AG09319 (cell line): ENCODE measurements around the gene APOBR.
"Not testable (repeated sequence)": the region's sequence is repeated elsewhere in the genome, so short reads cannot be mapped to it uniquely, and the experiment has no call there.

Experiments used
- DNase-seq: peaks from one replicate; pipeline ENCODE4 v3.0.0-alpha.2; 2010; ENCODE audit warnings: low read depth; ENCODE audit errors: extremely low read depth
- TF ChIP-seq, protein P1 (sequence below): IDR thresholded peaks from 2 replicates; pipeline ENCODE4 v1.5.1; 2011; ENCODE audit warnings: low read depth, mild to moderate bottlenecking, inconsistent platforms, low read length, moderate library complexity

Gene APOBR

GRCh38 chr16:28543072-28543471, 48.6 kb downstream of the APOBR start:
- TF ChIP-seq, protein P1, sequence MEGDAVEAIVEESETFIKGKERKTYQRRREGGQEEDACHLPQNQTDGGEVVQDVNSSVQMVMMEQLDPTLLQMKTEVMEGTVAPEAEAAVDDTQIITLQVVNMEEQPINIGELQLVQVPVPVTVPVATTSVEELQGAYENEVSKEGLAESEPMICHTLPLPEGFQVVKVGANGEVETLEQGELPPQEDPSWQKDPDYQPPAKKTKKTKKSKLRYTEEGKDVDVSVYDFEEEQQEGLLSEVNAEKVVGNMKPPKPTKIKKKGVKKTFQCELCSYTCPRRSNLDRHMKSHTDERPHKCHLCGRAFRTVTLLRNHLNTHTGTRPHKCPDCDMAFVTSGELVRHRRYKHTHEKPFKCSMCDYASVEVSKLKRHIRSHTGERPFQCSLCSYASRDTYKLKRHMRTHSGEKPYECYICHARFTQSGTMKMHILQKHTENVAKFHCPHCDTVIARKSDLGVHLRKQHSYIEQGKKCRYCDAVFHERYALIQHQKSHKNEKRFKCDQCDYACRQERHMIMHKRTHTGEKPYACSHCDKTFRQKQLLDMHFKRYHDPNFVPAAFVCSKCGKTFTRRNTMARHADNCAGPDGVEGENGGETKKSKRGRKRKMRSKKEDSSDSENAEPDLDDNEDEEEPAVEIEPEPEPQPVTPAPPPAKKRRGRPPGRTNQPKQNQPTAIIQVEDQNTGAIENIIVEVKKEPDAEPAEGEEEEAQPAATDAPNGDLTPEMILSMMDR = no peak
- DNase-seq = no peak

DNA sequence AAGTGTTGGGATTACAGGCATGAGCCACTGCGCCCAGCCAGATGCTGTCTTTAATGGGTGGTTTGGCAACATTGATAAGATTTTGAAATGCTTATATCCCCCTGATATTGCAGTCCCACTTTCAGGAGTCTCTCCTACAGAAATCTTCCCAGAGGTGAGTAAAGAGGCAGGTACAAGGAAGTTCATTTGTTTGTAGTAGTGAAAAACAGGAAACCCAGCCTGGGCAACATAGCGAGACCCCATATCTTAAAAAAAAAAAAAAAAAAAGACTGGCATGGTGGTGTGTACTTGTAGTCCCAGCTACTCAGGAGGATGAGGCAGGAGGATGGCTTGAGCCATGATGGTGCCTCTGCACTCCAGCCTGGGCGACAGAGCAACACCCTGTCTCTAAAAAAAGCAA, 50.6 kb downstream of the APOBR start:
- no peak for DNase-seq

GRCh38 chr16:28545964-28546363, 51.5 kb downstream of the APOBR start:
- DNase-seq = not testable (repeated sequence)

More for the DNA sequence above, 50.6 kb downstream of the APOBR start:
- TF ChIP-seq, protein P1 = no peak

DNA sequence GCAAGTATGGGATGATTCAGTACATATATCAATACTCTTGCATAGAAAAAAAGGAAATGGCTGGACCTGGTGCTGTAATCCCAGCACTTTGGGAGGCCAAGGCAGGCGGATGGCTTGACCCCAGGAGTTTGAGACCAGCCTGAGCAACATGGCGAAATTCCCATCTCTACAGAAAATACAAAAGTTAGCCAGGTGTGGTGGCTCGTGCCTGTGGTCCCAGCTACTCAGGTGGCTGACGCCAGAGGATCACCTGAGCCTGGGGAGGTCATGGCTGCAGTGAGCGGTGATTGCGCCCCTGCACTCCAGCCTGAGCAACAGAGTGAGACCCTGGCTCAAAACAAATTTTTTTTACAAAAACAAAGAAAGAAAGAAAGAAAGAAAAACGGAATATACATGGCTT, 52.2 kb downstream of the APOBR start:
- TF ChIP-seq, protein P1 = no peak

GRCh38 chr16:28548306-28548802, 53.9 kb downstream of the APOBR start:
- no peak for DNase-seq
- TF ChIP-seq, protein P1 = no peak

More for the DNA sequence above, 52.2 kb downstream of the APOBR start:
- DNase-seq = no peak
